HG03354 (cell line): Measurements from ENCODE around the gene MUTYH.
A peak's percentile ranks its signal among the peaks of the same experiment; 100 is the strongest.

Experiments
- ATAC-seq: cut with Tn5 transposase; IDR thresholded peaks from one replicate; pipeline ENCODE4 v1.9.1; 2021; ENCODE audit warnings: mild to moderate bottlenecking; ENCODE audit not compliant: unreplicated experiment, poor library complexity, severe bottlenecking

MUTYH gene

GRCh38 chr1:45326627-45327623 lies 13.3 kb downstream of the MUTYH start, which contains the start of gene HPDL:
Gene HPDL (plus strand): TSS chr1:45326895. CDS start chr1:45327149, 254 bp downstream.
- peak; percentile 66 for ATAC-seq

- no peak for ATAC-seq
Measured at GRCh38 chr1:45325851-45326506, 14.3 kb downstream of the MUTYH start.

GRCh38 chr1:45322486-45323040 lies 17.7 kb downstream of the MUTYH start:
- no peak for ATAC-seq

GRCh38 chr1:45321444-45321843 lies 18.8 kb downstream of the MUTYH start:
- ATAC-seq = no peak

GRCh38 chr1:45319761-45320160 lies 20.5 kb downstream of the MUTYH start:
- ATAC-seq = no peak

GRCh38 chr1:45317166-45317565 lies 23.1 kb downstream of the MUTYH start:
- ATAC-seq = no peak

- ATAC-seq = no peak
Measured at GRCh38 chr1:45314266-45314665, 26.0 kb downstream of the MUTYH start.

GRCh38 chr1:45306905-45307304 lies 33.3 kb downstream of the MUTYH start:
- no peak for ATAC-seq

GRCh38 chr1:45306319-45306718 lies 33.9 kb downstream of the MUTYH start:
- ATAC-seq = no peak

- no peak for ATAC-seq
Measured at GRCh38 chr1:45305231-45305630, 35.0 kb downstream of the MUTYH start.

GRCh38 chr1:45304311-45305081 lies 35.7 kb downstream of the MUTYH start:
- ATAC-seq = no peak

- peak; percentile 78 for ATAC-seq
Measured at GRCh38 chr1:45303520-45304310, 36.5 kb downstream of the MUTYH start.

GRCh38 chr1:45302505-45303150 lies 37.6 kb downstream of the MUTYH start:
- ATAC-seq = no peak

GRCh38 chr1:45300669-45300997 lies 39.6 kb downstream of the MUTYH start:
- ATAC-seq = no peak

- ATAC-seq = no peak
Measured at GRCh38 chr1:45299981-45300668, 40.1 kb downstream of the MUTYH start.

GRCh38 chr1:45299296-45299695 lies 40.9 kb downstream of the MUTYH start:
- no peak for ATAC-seq

GRCh38 chr1:45297666-45298356 lies 42.4 kb downstream of the MUTYH start:
- no peak for ATAC-seq

GRCh38 chr1:45291716-45292115 lies 48.5 kb downstream of the MUTYH start:
- ATAC-seq = no peak
